Mesothelial cell of epicardium (in vitro differentiated cells): ENCODE measurements around the gene CASZ1. TPM values are rescaled to one million over a fixed set of nuclear protein-coding genes. Genes with fewer than 3 reads are reported as not detected.

ENCODE experiments used
- DNase-seq, 2 experiments: peaks; one replicate each; pipeline ENCODE4 v3.0.0; 2021; ENCODE audit warnings: low spot score in 2 of 2; ENCODE audit not compliant: unreplicated experiment in 2 of 2
- H3K27ac Mint-ChIP-seq: 2 replicates; pipeline ENCODE4 v1.8.0; 2021; ENCODE audit warnings: mixed read lengths
- H3K27me3 Mint-ChIP-seq: 2 replicates; pipeline ENCODE4 v1.8.0; 2021; ENCODE audit warnings: low read depth, mixed read lengths
- H3K36me3 Mint-ChIP-seq: 2 replicates; pipeline ENCODE4 v1.8.0; 2021; ENCODE audit warnings: mixed read lengths
- H3K4me1 Mint-ChIP-seq: 2 replicates; pipeline ENCODE4 v1.8.0; 2021; ENCODE audit warnings: mixed read lengths
- H3K4me3 Mint-ChIP-seq: 2 replicates; pipeline ENCODE4 v1.8.0; 2021; ENCODE audit warnings: mild to moderate bottlenecking, moderate library complexity, mixed read lengths
- H3K9me3 Mint-ChIP-seq: 2 replicates; pipeline ENCODE4 v1.8.0; 2021; ENCODE audit warnings: mixed read lengths
- total RNA-seq: library from RNA; stranded (reverse); gene quantifications from 3 replicates; pipeline ENCODE4 v1.2.1, GENCODE V29; 2021
- TF ChIP-seq, protein P1 (sequence below): fragments of 200-600 bp; sonication (generic); IDR thresholded peaks from one replicate; pipeline ENCODE4 v1.5.0; 2021; ENCODE audit warnings: antibody characterized with exemption; ENCODE audit not compliant: unreplicated experiment

Gene CASZ1
- total RNA-seq, 1 donor from 2014 or later, result 8.9 TPM

DNA sequence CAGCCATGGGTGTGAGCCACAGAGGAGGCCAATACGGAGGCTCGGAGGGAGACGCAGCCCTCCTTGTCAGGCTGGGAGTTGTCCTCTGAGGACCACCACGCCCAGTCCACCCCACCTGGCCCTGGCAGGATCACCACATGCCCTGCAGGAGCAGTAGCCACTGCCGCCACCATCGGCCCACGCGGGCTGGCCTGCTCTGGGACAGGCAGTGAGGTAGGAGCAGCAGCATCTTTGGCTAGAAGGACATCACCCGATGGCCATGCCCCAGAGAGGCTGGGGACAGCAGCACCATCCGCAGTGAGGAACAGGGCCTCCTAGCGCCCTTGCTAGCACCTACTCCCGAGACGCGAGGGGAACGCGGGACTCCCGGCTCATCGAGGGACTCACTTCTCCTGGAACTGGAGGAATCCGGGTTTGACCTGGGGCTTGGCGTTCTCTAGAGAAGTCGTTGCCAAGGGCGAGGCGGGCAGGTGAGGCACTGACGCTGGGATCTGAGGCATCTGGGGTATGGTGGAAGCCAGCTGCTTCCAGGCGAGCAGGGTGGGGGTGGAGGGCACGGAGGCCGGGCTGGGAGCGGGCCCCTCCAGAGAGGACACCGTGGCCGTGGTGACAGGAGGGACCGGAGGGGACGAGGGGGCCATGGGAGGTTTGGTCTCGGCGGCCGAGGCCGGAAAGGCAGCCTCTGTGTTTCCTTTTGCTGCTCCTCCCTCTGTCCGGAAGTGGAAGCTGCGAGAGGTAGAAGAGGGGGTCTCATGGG is 148.9 kb downstream of the CASZ1 start:
- TF ChIP-seq, protein P1, sequence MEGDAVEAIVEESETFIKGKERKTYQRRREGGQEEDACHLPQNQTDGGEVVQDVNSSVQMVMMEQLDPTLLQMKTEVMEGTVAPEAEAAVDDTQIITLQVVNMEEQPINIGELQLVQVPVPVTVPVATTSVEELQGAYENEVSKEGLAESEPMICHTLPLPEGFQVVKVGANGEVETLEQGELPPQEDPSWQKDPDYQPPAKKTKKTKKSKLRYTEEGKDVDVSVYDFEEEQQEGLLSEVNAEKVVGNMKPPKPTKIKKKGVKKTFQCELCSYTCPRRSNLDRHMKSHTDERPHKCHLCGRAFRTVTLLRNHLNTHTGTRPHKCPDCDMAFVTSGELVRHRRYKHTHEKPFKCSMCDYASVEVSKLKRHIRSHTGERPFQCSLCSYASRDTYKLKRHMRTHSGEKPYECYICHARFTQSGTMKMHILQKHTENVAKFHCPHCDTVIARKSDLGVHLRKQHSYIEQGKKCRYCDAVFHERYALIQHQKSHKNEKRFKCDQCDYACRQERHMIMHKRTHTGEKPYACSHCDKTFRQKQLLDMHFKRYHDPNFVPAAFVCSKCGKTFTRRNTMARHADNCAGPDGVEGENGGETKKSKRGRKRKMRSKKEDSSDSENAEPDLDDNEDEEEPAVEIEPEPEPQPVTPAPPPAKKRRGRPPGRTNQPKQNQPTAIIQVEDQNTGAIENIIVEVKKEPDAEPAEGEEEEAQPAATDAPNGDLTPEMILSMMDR, result no peak
- H3K27ac Mint-ChIP-seq, result no peak overlapping the region
- no peak overlapping the region for H3K4me3 Mint-ChIP-seq
- H3K36me3 Mint-ChIP-seq, result no peaks in the 10 kb centered on the region
- H3K4me1 Mint-ChIP-seq, result peaks cover 7% of the 10 kb centered on the region
- H3K27me3 Mint-ChIP-seq, result peaks cover 19% of the 10 kb centered on the region
- no peaks in the 10 kb centered on the region for H3K9me3 Mint-ChIP-seq
- no peak for DNase-seq

DNA sequence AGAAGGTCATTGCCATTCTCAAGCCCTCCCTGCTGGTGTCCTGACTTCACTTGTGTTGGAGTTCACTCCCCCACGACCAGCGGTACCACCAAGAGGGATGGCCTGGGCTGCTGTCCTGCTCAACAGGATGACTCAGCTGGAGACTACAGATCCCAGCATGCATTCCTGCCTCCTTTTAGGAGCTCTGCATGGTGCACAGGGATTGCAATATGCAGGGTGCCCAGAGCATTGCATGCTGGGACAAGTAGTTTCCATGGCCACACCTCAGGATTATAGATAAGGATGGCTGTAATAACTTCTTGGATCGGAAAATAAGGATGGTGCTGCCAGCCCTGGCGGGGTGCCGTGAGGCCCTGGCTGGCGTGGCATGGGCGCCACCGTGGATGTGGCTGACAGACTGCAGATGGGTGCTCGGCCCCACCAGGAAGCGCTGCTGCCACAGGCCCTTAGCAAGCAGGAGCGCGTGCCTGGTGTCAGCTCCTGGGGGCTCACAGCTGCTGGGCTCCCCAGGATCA is 150.0 kb downstream of the CASZ1 start:
- no peaks in the 10 kb centered on the region for H3K36me3 Mint-ChIP-seq
- H3K4me3 Mint-ChIP-seq, result no peak overlapping the region
- no peaks in the 10 kb centered on the region for H3K9me3 Mint-ChIP-seq
- DNase-seq, result no peak
- TF ChIP-seq, protein P1, result no peak
- H3K4me1 Mint-ChIP-seq, result peaks cover 6% of the 10 kb centered on the region
- peaks cover 17% of the 10 kb centered on the region for H3K27me3 Mint-ChIP-seq
- H3K27ac Mint-ChIP-seq, result no peak overlapping the region

DNA sequence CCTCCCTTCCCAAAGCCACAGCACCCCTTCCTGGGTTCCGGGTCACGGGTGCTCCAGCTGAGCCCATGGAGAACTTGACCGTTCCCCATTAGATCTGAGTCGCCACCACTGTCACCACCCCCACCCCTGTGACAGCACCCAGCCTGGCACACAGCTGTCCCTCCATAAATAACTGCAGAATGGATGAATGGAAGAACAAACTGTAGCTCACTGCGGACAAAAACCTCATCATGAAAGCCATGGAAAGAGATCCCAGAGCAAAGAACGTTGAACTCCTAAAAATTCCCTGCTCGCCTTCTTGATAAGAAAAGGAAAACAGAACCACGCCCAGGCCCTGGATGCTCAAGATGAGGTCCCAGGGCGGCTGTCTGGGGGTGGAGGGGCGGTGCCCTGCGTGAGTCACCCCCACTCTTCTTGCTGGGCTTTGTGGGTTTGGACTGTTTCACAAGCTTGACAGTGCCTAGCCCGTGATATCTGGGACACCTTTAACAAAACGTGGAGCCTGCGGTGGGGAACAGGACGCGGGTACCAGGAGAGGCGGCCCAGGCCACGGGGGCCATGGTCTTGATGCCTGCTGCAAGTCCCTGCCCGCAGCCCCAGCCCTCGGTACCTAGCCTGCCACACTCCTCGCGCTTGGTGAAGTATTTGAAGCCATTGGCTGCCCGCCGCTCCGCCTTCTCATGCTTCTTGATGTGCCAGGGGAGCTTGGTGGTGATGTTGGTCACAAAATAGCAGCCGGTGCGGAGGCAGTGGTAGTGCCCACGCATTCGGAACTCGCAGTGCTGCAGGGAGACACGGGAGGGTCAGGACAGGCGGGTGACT is 151.9 kb downstream of the CASZ1 start:
- peaks cover 18% of the 10 kb centered on the region for H3K27me3 Mint-ChIP-seq
- peaks cover 5% of the 10 kb centered on the region for H3K4me1 Mint-ChIP-seq
- H3K27ac Mint-ChIP-seq, result no peak overlapping the region
- no peaks in the 10 kb centered on the region for H3K9me3 Mint-ChIP-seq
- DNase-seq, result no peak
- TF ChIP-seq, protein P1, result no peak
- H3K36me3 Mint-ChIP-seq, result no peaks in the 10 kb centered on the region
- H3K4me3 Mint-ChIP-seq, result no peak overlapping the region

DNA sequence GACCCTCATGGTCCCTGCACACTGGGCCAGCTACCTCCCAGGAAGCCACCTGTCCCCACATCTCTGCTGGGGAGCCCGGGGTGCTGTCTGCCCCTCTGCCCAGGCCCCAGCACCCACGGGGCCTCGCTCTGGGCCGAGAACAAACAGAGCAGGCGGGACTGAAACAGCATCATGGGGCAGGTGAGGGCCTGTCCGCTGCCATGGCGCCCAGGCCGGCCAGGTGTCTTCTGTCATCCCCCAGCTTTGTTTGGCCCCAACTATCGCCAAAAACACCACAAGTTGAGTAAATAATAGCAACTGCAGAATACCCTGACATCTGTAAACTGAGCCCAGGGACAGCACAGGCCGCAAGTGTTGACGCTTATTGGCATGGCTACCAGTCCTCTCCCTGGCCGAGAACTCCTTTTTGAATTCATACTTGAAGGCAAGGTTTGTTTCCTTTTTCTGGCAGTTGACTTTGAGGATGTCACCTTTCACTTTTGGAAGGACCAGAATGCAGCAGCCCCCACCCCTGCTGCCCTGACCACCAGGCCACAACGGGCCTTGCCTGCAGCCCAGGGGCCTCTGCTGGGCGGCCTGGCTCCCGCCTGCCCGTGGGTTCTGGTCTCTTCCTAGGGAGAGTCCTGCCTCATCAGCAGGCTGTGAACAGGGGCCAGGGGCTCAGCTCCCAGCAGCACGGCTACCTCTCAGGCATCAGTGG is 152.7 kb downstream of the CASZ1 start:
- Mint-ChIP-seq H3K4me1 (peaks cover 3% of the 10 kb centered on the region), H3K27ac (no peak overlapping the region), H3K36me3 (no peaks in the 10 kb centered on the region), H3K4me3 (no peak overlapping the region), H3K27me3 (peaks cover 15% of the 10 kb centered on the region), H3K9me3 (no peaks in the 10 kb centered on the region)
- DNase-seq, result no peak
- TF ChIP-seq, protein P1, result no peak

DNA sequence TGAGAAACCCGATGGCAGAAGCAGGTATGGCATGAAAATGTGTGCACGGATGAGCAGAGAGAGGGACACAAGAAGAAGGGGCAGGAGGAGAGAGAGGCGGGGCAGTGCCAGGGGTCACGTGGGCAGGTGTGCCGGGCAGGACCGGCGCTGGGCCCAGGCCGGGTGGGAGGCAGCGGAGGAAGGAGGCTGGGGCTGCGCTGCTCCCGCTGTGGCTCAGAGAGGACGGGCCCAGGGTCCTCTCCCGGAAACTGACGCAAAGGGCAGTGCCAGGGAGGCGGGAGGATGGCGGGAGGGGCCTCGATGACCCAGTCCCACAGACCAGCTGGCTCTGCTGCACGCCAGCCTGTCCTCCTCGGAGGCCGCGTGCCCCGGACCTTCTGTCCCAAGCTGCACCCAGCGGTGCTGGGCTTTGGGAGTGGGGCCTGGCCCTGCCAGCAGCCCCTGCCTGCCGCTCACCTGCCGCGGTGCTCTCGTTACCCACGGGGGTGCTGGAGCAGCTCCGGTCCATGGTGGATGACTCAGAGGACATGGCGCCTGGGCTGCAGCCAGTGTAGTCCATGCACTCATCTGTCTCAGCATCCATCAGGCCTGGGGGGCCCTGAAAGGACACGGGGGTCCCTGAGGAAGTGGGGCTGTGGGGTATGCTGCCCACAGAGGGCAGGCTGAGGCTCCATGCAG is 153.9 kb downstream of the CASZ1 start:
- no peaks in the 10 kb centered on the region for H3K36me3 Mint-ChIP-seq
- H3K9me3 Mint-ChIP-seq, result no peaks in the 10 kb centered on the region
- no peak for DNase-seq
- H3K4me1 Mint-ChIP-seq, result peaks cover 6% of the 10 kb centered on the region
- H3K4me3 Mint-ChIP-seq, result no peak overlapping the region
- peaks cover 20% of the 10 kb centered on the region for H3K27me3 Mint-ChIP-seq
- TF ChIP-seq, protein P1, result no peak
- no peak overlapping the region for H3K27ac Mint-ChIP-seq
